Right atrium auricular region (tissue), 2 donors: Measurements from ENCODE around the gene PTX4. TPM values are rescaled to one million over a fixed set of nuclear protein-coding genes. Genes with fewer than 3 reads are reported as not detected.

Experiments
- DNase-seq: peaks from one replicate; pipeline ENCODE4 v3.0.0-alpha.2; 2019; ENCODE audit warnings: low spot score
- H3K27ac ChIP-seq, 2 donors: fragments of 200-600 bp; sonication (generic); 1 replicate in 1 of 2; 2 replicates in 1 of 2; pipeline ENCODE4 v1.5.1; 2016 to 2019
- H3K27me3 ChIP-seq, 2 donors: fragments of 200-600 bp; sonication (generic); one replicate each; pipeline versions ENCODE4 v1.5.1 to v1.6.0; 2017 to 2019
- H3K36me3 ChIP-seq: fragments of 200-600 bp; sonication (generic); one replicate; pipeline ENCODE4 v1.5.1; 2016
- H3K4me1 ChIP-seq, 2 donors: fragments of 200-600 bp; sonication (generic); one replicate each; pipeline versions ENCODE4 v1.5.1 to v1.6.0; 2017 to 2019
- H3K4me3 ChIP-seq, 2 donors: fragments of 200-600 bp; sonication (generic); 1 replicate in 1 of 2; 2 replicates in 1 of 2; pipeline ENCODE4 v1.5.1; 2017 to 2019; ENCODE audit warnings: mild to moderate bottlenecking in 1 of 2, moderate library complexity in 1 of 2
- H3K9me3 ChIP-seq, 2 donors: fragments of 200-600 bp; sonication (generic); one replicate each; pipeline ENCODE4 v1.5.1; 2019
- CTCF ChIP-seq, 2 donors: fragments of 200-600 bp; sonication (generic); IDR thresholded peaks; one replicate each; pipeline ENCODE4 v1.5.1; 2019; ENCODE audit warnings: antibody characterized with exemption in 2 of 2
- total RNA-seq, 2 donors: library from RNA; depleted of rRNA; stranded (reverse); fragments of >200 nt; gene quantifications; one replicate each; pipeline ENCODE4 v1.1.0, GENCODE V29; 2016

The PTX4 gene
- total RNA-seq, 2 donors from 2014 or later, result 0.24 TPM; not detected in 1

GRCh38 chr16:1510941-1511351 lies 22.2 kb upstream of the PTX4 start:
- peaks cover 0 to 38% of the 10 kb centered on the region in 2 donors for H3K4me1 ChIP-seq
- H3K27ac ChIP-seq, result peak overlapping the region; percentile 82 to 83
- peaks cover 12% of the 10 kb centered on the region for H3K36me3 ChIP-seq
- no peaks in the 10 kb centered on the region for H3K27me3 ChIP-seq
- no peak for TF ChIP-seq CTCF (IDR thresholded peaks at IDR 0.05)
- DNase-seq, result no peak
- H3K9me3 ChIP-seq, result peaks cover 0 to 9% of the 10 kb centered on the region in 2 donors
- no peak overlapping the region for H3K4me3 ChIP-seq

- Histone ChIP-seq H3K4me1 (peaks cover 0 to 38% of the 10 kb centered on the region in 2 donors), H3K36me3 (peaks cover 12% of the 10 kb centered on the region), H3K9me3 (peaks cover 0 to 9% of the 10 kb centered on the region in 2 donors), H3K4me3 (no peak overlapping the region), H3K27ac (peak overlapping the region; percentile 82 to 83), H3K27me3 (no peaks in the 10 kb centered on the region)
- DNase-seq, result no peak
- no peak for TF ChIP-seq CTCF (IDR thresholded peaks at IDR 0.05)
These were observed 21.5 kb upstream of the PTX4 start for GRCh38 chr16:1510272-1510671.

- Histone ChIP-seq H3K4me1 (peaks cover 0 to 38% of the 10 kb centered on the region in 2 donors), H3K9me3 (peaks cover 0 to 4% of the 10 kb centered on the region in 2 donors), H3K36me3 (peaks cover 12% of the 10 kb centered on the region), H3K27ac (peak overlapping the region; percentile 82 to 83), H3K27me3 (no peaks in the 10 kb centered on the region), H3K4me3 (no peak overlapping the region)
- no peak for DNase-seq
- TF ChIP-seq CTCF (IDR thresholded peaks at IDR 0.05), result no peak
These were observed 20.8 kb upstream of the PTX4 start for GRCh38 chr16:1509307-1510221.

- H3K27me3 ChIP-seq, result no peaks in the 10 kb centered on the region
- no peak for DNase-seq
- H3K9me3 ChIP-seq, result no peaks in the 10 kb centered on the region
- H3K27ac ChIP-seq, result peak overlapping the region; percentile 82 to 83
- TF ChIP-seq CTCF (IDR thresholded peaks at IDR 0.05), result no peak
- peaks cover 0 to 38% of the 10 kb centered on the region in 2 donors for H3K4me1 ChIP-seq
- no peak overlapping the region for H3K4me3 ChIP-seq
- H3K36me3 ChIP-seq, result peaks cover 16% of the 10 kb centered on the region
These were observed 19.9 kb upstream of the PTX4 start for GRCh38 chr16:1508494-1509187.

GRCh38 chr16:1506494-1507213 lies 17.9 kb upstream of the PTX4 start:
- H3K27ac ChIP-seq, result no peak overlapping the region
- no peak overlapping the region for H3K4me3 ChIP-seq
- no peaks in the 10 kb centered on the region for H3K27me3 ChIP-seq
- no peak for TF ChIP-seq CTCF (IDR thresholded peaks at IDR 0.05)
- no peaks in the 10 kb centered on the region for H3K9me3 ChIP-seq
- H3K4me1 ChIP-seq, result peaks cover 0 to 27% of the 10 kb centered on the region in 2 donors
- H3K36me3 ChIP-seq, result peaks cover 36% of the 10 kb centered on the region
- no peak for DNase-seq
